Loucy (cell line): ENCODE measurements around the gene IPO4.

Experiments used
- H2AFZ ChIP-seq: fragments of 200-600 bp; sonication (generic); 2 replicates; pipeline ENCODE4 v1.6.0; 2016; ENCODE audit warnings: antibody characterized with exemption, mild to moderate bottlenecking, low read length, moderate library complexity
- H3F3A ChIP-seq: fragments of 200-600 bp; 2 replicates; pipeline ENCODE4 v1.6.0; 2016; ENCODE audit warnings: antibody characterized with exemption, low read depth, mild to moderate bottlenecking
- H3K27me3 ChIP-seq: fragments of 200-600 bp; sonication (generic); 2 replicates; pipeline ENCODE4 v1.6.1; 2014; ENCODE audit warnings: low read length, mild to moderate bottlenecking; ENCODE audit not compliant: insufficient read depth, poor library complexity, severe bottlenecking
- H3K36me3 ChIP-seq: fragments of 200-600 bp; sonication (generic); 2 replicates; pipeline ENCODE4 v1.6.1; 2016; ENCODE audit warnings: low read length; ENCODE audit not compliant: insufficient read depth
- H3K4me1 ChIP-seq: fragments of 200-600 bp; sonication (generic); 2 replicates; pipeline ENCODE4 v1.5.1; 2014; ENCODE audit warnings: low read length, mild to moderate bottlenecking; ENCODE audit not compliant: insufficient read depth, poor library complexity, severe bottlenecking
- H3K4me2 ChIP-seq: fragments of 200-600 bp; sonication (generic); 2 replicates; pipeline ENCODE4 v1.6.0; 2014; ENCODE audit warnings: antibody characterized with exemption, low read length, low read depth, mild to moderate bottlenecking; ENCODE audit not compliant: poor library complexity, severe bottlenecking
- H3K4me3 ChIP-seq: fragments of 200-600 bp; sonication (generic); 2 replicates; pipeline ENCODE4 v1.5.1; 2014; ENCODE audit warnings: low read length, mild to moderate bottlenecking, mixed read lengths; ENCODE audit not compliant: poor library complexity, severe bottlenecking
- H3K79me2 ChIP-seq: fragments of 200-600 bp; sonication (generic); 2 replicates; pipeline ENCODE4 v1.6.1; 2014; ENCODE audit warnings: low read length; ENCODE audit not compliant: insufficient read depth
- H3K9ac ChIP-seq: fragments of 200-600 bp; sonication (generic); 2 replicates; pipeline ENCODE4 v1.6.0; 2014; ENCODE audit warnings: mild to moderate bottlenecking, low read depth, low read length, moderate library complexity; ENCODE audit not compliant: poor library complexity, severe bottlenecking
- H3K9me2 ChIP-seq: fragments of 200-600 bp; sonication (generic); replicated peaks from 2 replicates; pipeline ENCODE4 v1.6.1; 2016; ENCODE audit warnings: low read depth, low read length, mixed read lengths
- H3K9me3 ChIP-seq: fragments of 200-600 bp; sonication (generic); 2 replicates; pipeline ENCODE4 v1.6.1; 2014; ENCODE audit warnings: mild to moderate bottlenecking, antibody characterized with exemption, low read length, low read depth; ENCODE audit not compliant: insufficient read depth
- H4K20me1 ChIP-seq: fragments of 200-600 bp; sonication (generic); 2 replicates; pipeline ENCODE4 v1.6.0; 2014; ENCODE audit warnings: antibody characterized with exemption, low read length, mild to moderate bottlenecking; ENCODE audit not compliant: insufficient read depth, poor library complexity, severe bottlenecking
- EZH2phosphoT487 ChIP-seq: fragments of 200-600 bp; IDR thresholded peaks from 2 replicates; pipeline ENCODE4 v1.6.1; 2018; ENCODE audit warnings: antibody characterized with exemption, mild to moderate bottlenecking, moderate library complexity, borderline replicate concordance
- TF ChIP-seq, protein P1 (sequence below): fragments of 200-600 bp; sonication (generic); conservative IDR thresholded peaks from 2 replicates; pipeline ENCODE4 v1.5.1; 2014; ENCODE audit warnings: mild to moderate bottlenecking, antibody characterized with exemption, low read length

IPO4 gene

DNA sequence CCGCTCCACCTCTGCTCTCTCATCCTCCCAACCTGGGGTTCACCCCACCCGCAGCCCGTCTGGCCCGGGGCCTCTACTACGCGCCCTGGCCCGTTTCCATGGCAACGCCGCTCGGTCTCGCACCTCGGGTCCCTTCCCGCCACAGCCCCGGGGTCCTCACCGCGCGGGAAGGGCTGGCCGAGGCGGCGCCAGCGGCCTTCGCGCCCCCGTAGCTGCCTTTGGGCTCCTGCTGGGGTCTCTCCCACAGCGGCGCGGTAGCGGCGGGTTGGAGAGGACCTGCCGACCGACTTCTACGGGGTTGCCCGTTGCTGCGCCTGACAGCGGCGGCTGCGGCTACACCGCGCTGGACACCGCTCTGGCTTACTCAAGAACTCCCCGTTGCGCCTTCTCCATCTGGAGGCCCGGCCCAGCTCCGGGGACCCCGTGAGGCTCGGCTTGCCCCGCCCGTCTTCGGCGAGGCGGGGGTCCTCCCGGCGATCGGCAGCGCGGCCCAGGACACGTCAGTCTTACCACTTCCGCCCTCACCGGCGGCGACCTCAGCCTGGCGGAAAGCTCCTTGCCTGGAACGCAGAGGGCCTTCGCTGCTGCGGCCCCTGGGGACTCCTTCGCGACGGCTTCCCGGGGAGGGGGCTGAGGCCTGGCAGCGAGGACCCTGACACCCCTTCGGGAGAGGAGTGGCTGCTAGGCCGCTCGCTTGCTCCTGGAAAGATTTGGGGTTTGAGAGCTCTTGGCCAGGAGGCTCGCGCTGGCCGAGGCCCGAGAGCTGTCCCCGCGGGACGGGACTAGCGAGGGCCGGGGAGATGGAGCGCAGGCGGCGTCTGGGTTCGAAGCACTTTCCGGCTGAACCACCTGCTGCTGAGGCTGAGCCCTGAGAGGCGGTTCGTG lies 6.8 kb upstream of the IPO4 start, which contains the start of gene TM9SF1:
TM9SF1 (minus strand) TSS at position 256 of the 885 bp plus-strand sequence. CDS start 422 bp downstream, outside the sequence.
- Histone ChIP-seq H3F3A (no peaks in the 10 kb centered on the region), H3K9ac (peak within 1 kb of the TSS; percentile 92), H3K79me2 (peaks cover 48% of the 10 kb centered on the region), H3K9me2 (no peaks in the 10 kb centered on the region), H3K4me2 (peak within 1 kb of the TSS; percentile 99), H3K27me3 (no peaks in the 10 kb centered on the region), H4K20me1 (no peaks in the 10 kb centered on the region), H3K9me3 (no peaks in the 10 kb centered on the region), H3K4me1 (peaks cover 24% of the 10 kb centered on the region), H2AFZ (peak within 1 kb of the TSS; percentile 96), H3K4me3 (peak within 1 kb of the TSS; percentile 92), H3K36me3 (no peaks in the 10 kb centered on the region)
- TF ChIP-seq, protein P1, sequence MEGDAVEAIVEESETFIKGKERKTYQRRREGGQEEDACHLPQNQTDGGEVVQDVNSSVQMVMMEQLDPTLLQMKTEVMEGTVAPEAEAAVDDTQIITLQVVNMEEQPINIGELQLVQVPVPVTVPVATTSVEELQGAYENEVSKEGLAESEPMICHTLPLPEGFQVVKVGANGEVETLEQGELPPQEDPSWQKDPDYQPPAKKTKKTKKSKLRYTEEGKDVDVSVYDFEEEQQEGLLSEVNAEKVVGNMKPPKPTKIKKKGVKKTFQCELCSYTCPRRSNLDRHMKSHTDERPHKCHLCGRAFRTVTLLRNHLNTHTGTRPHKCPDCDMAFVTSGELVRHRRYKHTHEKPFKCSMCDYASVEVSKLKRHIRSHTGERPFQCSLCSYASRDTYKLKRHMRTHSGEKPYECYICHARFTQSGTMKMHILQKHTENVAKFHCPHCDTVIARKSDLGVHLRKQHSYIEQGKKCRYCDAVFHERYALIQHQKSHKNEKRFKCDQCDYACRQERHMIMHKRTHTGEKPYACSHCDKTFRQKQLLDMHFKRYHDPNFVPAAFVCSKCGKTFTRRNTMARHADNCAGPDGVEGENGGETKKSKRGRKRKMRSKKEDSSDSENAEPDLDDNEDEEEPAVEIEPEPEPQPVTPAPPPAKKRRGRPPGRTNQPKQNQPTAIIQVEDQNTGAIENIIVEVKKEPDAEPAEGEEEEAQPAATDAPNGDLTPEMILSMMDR: no peak
- TF ChIP-seq EZH2phosphoT487: no peak

DNA sequence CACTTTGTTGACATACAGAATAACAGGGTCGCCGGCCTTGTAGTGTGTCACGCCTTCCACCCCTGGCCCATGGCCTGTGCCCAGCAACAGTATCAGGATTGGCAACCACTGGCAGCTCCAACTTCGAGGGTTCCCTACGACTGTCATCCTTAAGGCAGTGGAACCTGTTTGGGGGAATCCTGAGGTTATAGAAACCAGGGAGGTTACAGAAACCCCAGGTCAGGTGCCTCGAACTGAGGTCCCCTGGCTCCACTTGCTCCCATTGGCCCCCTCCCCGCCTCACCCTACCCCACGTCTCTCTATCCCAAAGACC lies 6.2 kb upstream of the IPO4 start:
- Histone ChIP-seq H3F3A (no peaks in the 10 kb centered on the region), H3K9me2 (no peaks in the 10 kb centered on the region), H3K27me3 (no peaks in the 10 kb centered on the region), H3K36me3 (no peaks in the 10 kb centered on the region), H3K4me3 (peak overlapping the region; percentile 92), H3K9ac (peak overlapping the region; percentile 92), H2AFZ (peak overlapping the region; percentile 96), H4K20me1 (no peaks in the 10 kb centered on the region), H3K79me2 (peaks cover 48% of the 10 kb centered on the region), H3K4me2 (peak overlapping the region; percentile 99), H3K4me1 (peaks cover 24% of the 10 kb centered on the region), H3K9me3 (no peaks in the 10 kb centered on the region)
- no peak for TF ChIP-seq EZH2phosphoT487
- TF ChIP-seq, protein P1: no peak

DNA sequence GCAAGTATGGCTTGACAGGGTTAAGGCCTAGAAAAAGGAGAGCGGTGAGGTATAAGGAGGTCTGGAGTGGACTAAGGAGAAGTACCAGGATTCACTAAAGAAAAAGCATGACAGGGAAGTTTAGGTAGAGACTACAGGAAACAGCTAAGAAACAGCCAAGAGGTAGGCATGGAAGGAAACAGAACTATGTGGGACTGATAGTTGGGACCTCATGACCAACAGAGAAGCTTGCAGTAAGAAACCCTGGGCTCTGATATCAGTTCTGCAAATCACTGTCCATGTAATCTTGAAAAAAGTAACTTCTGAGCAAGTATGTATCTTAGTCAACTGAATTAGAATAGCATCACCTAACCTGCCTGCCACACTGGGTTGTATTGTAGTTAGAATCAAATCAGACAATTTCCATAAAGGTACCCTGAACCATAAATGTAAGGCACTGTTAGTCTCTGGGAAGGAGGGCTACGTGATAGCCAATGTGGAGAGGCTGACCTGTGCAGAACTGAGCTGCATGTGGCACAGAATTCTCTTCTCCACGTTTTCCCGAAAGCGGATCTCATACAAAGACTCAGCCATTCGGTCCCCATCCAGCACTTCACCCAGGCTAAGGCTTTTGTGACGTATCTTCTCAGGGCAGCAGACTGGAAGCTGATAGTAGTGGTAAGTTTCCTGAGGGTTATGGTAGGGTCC lies 5.7 kb upstream of the IPO4 start:
- no peak overlapping the region for H2AFZ ChIP-seq
- no peaks in the 10 kb centered on the region for H3K9me3 ChIP-seq
- H3K27me3 ChIP-seq: no peaks in the 10 kb centered on the region
- TF ChIP-seq EZH2phosphoT487: no peak
- TF ChIP-seq, protein P1: no peak
- peak overlapping the region; percentile 92 for H3K4me3 ChIP-seq
- H3K79me2 ChIP-seq: peaks cover 48% of the 10 kb centered on the region
- no peaks in the 10 kb centered on the region for H3K36me3 ChIP-seq
- H4K20me1 ChIP-seq: no peaks in the 10 kb centered on the region
- peaks cover 25% of the 10 kb centered on the region for H3K4me1 ChIP-seq
- peak overlapping the region; percentile 99 for H3K4me2 ChIP-seq
- H3K9ac ChIP-seq: peak overlapping the region; percentile 92
- no peaks in the 10 kb centered on the region for H3K9me2 ChIP-seq
- no peaks in the 10 kb centered on the region for H3F3A ChIP-seq
